IMR-90 (cell line): ENCODE measurements around the gene TNRC6C. TPM values are rescaled to one million over a fixed set of nuclear protein-coding genes. Genes with fewer than 3 reads are reported as not detected.

Source experiments
- ATAC-seq: fragments of 200-7000 bp; cut with Tn5 transposase; 2 replicates; pipeline ENCODE4 v1.9.1; 2020; ENCODE audit warnings: low read depth, mild to moderate bottlenecking, moderate library complexity
- BruUV-seq: library from RNA; stranded (reverse); fragments of 400-500 nt; replicated peaks from 2 replicates; lab custom pipeline; 2021; lab: Mats Ljungman, UMichigan
- CTCF ChIA-PET: fragments of 300-600 bp; formaldehyde crosslinking; extraction: SDS; loops from one replicate; lab custom pipeline; 2021; ENCODE audit warnings: antibody characterized with exemption; lab: Yijun Ruan, JAX
- POLR2A ChIA-PET: fragments of 300-600 bp; sonication (Branson Sonifier 250); formaldehyde crosslinking; loops from one replicate; lab custom pipeline; 2022; ENCODE audit warnings: antibody characterized with exemption; ENCODE audit not compliant: unreplicated experiment; lab: Charles Lee
- DNase-seq: peaks from one replicate; pipeline ENCODE4 v3.0.0; 2013
- H2AFZ ChIP-seq: replicated peaks from 2 replicates; pipeline ENCODE3; 2013; ENCODE audit warnings: low read length, mild to moderate bottlenecking; ENCODE audit not compliant: poor library complexity
- H2AK5ac ChIP-seq: 2 replicates; pipeline ENCODE4 v1.6.1; 2013; ENCODE audit warnings: low read depth, low read length, inconsistent platforms
- H2AK9ac ChIP-seq: replicated peaks from 2 replicates; pipeline ENCODE3; 2013; ENCODE audit warnings: mild to moderate bottlenecking, low read depth, low read length, moderate library complexity; ENCODE audit not compliant: poor library complexity
- H2BK120ac ChIP-seq: 2 replicates; pipeline ENCODE4 v1.6.1; 2013; ENCODE audit warnings: low read depth, low read length, inconsistent platforms
- H2BK15ac ChIP-seq: 3 replicates; pipeline ENCODE4 v1.6.1; 2013; ENCODE audit warnings: low read depth, low read length, inconsistent platforms
- H2BK20ac ChIP-seq: 2 replicates; pipeline ENCODE4 v1.6.1; 2013; ENCODE audit warnings: low read depth, mild to moderate bottlenecking, inconsistent platforms, low read length, moderate library complexity
- H2BK5ac ChIP-seq: 2 replicates; pipeline ENCODE4 v1.6.1; 2013; ENCODE audit warnings: mild to moderate bottlenecking, low read depth, low read length, inconsistent platforms; ENCODE audit not compliant: poor library complexity, severe bottlenecking
- H3K14ac ChIP-seq: replicated peaks from 2 replicates; pipeline ENCODE4 v1.6.1; 2013; ENCODE audit warnings: low read depth, low read length, inconsistent platforms
- H3K18ac ChIP-seq: 2 replicates; pipeline ENCODE4 v1.6.1; 2013; ENCODE audit warnings: low read depth, low read length, control low read depth
- H3K23ac ChIP-seq: 2 replicates; pipeline ENCODE4 v1.6.1; 2013; ENCODE audit warnings: low read depth, low read length, inconsistent platforms
- H3K27ac ChIP-seq: 2 replicates; pipeline ENCODE4 v1.5.1; 2013; ENCODE audit warnings: mild to moderate bottlenecking, control low read depth, low read length; ENCODE audit not compliant: insufficient read depth
- H3K27me3 ChIP-seq: 2 replicates; pipeline ENCODE4 v1.6.1; 2013; ENCODE audit warnings: low read length; ENCODE audit not compliant: control insufficient read depth, insufficient read depth
- H3K36me3 ChIP-seq: 2 replicates; pipeline ENCODE4 v1.6.1; 2013; ENCODE audit warnings: low read length, mixed read lengths; ENCODE audit not compliant: control insufficient read depth, insufficient read depth
- H3K4ac ChIP-seq: 2 replicates; pipeline ENCODE4 v1.6.1; 2013; ENCODE audit warnings: low read depth, low read length, inconsistent platforms
- H3K4me1 ChIP-seq: 2 replicates; pipeline ENCODE4 v1.6.1; 2013; ENCODE audit warnings: low read length, mixed read lengths; ENCODE audit not compliant: control insufficient read depth, insufficient read depth
- H3K4me2 ChIP-seq: 2 replicates; pipeline ENCODE4 v1.6.1; 2013; ENCODE audit warnings: low read depth, mild to moderate bottlenecking, control low read depth, low read length, moderate library complexity
- H3K4me3 ChIP-seq: 2 replicates; pipeline ENCODE4 v1.5.1; 2013; ENCODE audit warnings: low read depth, mild to moderate bottlenecking, control low read depth, low read length, moderate library complexity; ENCODE audit not compliant: insufficient read depth
- H3K56ac ChIP-seq: 2 replicates; pipeline ENCODE4 v1.6.1; 2013; ENCODE audit warnings: low read length, inconsistent platforms; ENCODE audit not compliant: insufficient read depth; ENCODE audit errors: extremely low read depth
- H3K79me1 ChIP-seq, 2 experiments: 2 replicates each; pipeline ENCODE4 v1.6.1; 2013; ENCODE audit warnings: low read length in 2 of 2, inconsistent platforms in 1 of 2, low read depth in 1 of 2
- H3K9ac ChIP-seq: 2 replicates; pipeline ENCODE4 v1.6.1; 2013; ENCODE audit warnings: low read depth, low read length, control low read depth
- H3K9me1 ChIP-seq: 2 replicates; pipeline ENCODE4 v1.6.1; 2013; ENCODE audit warnings: low read length, inconsistent platforms; ENCODE audit not compliant: insufficient read depth
- H3K9me3 ChIP-seq: 2 replicates; pipeline ENCODE4 v1.6.1; 2013; ENCODE audit warnings: low read length; ENCODE audit not compliant: control insufficient read depth, insufficient read depth
- H4K20me1 ChIP-seq: 2 replicates; pipeline ENCODE4 v1.6.1; 2013; ENCODE audit warnings: low read length, inconsistent platforms; ENCODE audit not compliant: insufficient read depth
- H4K5ac ChIP-seq: 2 replicates; pipeline ENCODE4 v1.6.1; 2013; ENCODE audit warnings: mild to moderate bottlenecking, low read depth, low read length, control low read depth
- H4K8ac ChIP-seq, 2 experiments: 2 replicates each; pipeline ENCODE4 v1.6.1; 2013; ENCODE audit warnings: low read depth in 2 of 2, low read length in 2 of 2, control low read depth in 1 of 2, inconsistent platforms in 1 of 2
- H4K91ac ChIP-seq: 2 replicates; pipeline ENCODE4 v1.6.1; 2013; ENCODE audit warnings: low read depth, low read length, inconsistent platforms; ENCODE audit not compliant: insufficient read depth
- CTCF ChIP-seq: conservative IDR thresholded peaks from 2 replicates; pipeline ENCODE4 v1.5.1; 2012; ENCODE audit warnings: mild to moderate bottlenecking, low read depth, low read length, improper control_type of control experiment
- NFE2L2 ChIP-seq: fragments of 150-350 bp; IDR thresholded peaks from 2 replicates; pipeline ENCODE4 v1.6.1; 2016; ENCODE audit warnings: low read depth, mild to moderate bottlenecking, low read length
- WGBS, 2 experiments: methylation state at CpG; one replicate each; pipeline versions ENCODE4 v1.1.5 to v1.1.7; 2013; ENCODE audit warnings: missing lambda C conversion rate in 2 of 2; ENCODE audit not compliant: insufficient read length in 1 of 2; ENCODE audit errors: extremely low coverage in 2 of 2; 5-methylcytosine and 5-hydroxymethylcytosine counted together
- dilution Hi-C: fragments of 300-500 bp; cut with HindIII; formaldehyde crosslinking; loops from one replicate; pipeline ENCODE4 v1.14.3; 2018; ENCODE audit warnings: low sequenced_read_pairs; ENCODE audit not compliant: unreplicated experiment
- in situ Hi-C: fragments of 300-500 bp; cut with MboI; formaldehyde crosslinking; loops from 3 replicates; pipeline ENCODE4 v1.14.3; 2019; ENCODE audit warnings: low sequenced_read_pairs, inconsistent platforms, mixed read lengths
- intact Hi-C: fragments of 100-400 bp; cut with micrococcal nuclease; formaldehyde crosslinking; loops from 2 replicates; pipeline ENCODE4 v1.10.0; 2022
- polyA plus RNA-seq, 3 experiments: library from polyadenylated mRNA; depleted of rRNA; stranded (reverse); fragments of >200 nt; gene quantifications; 2 replicates each; pipeline ENCODE4 v1.2.3, GENCODE V29; 2012; ENCODE audit warnings: low replicate concordance in 1 of 3
- total RNA-seq: library from RNA; depleted of rRNA; stranded (reverse); fragments of >200 nt; gene quantifications from 2 replicates; pipeline ENCODE4 v1.2.3, GENCODE V29; 2012

Gene TNRC6C
- total and polyA plus RNA-seq, 2 of the 4 experiments (the other 2 are of a cell fraction), result 1.6 to 2.7 TPM

DNA sequence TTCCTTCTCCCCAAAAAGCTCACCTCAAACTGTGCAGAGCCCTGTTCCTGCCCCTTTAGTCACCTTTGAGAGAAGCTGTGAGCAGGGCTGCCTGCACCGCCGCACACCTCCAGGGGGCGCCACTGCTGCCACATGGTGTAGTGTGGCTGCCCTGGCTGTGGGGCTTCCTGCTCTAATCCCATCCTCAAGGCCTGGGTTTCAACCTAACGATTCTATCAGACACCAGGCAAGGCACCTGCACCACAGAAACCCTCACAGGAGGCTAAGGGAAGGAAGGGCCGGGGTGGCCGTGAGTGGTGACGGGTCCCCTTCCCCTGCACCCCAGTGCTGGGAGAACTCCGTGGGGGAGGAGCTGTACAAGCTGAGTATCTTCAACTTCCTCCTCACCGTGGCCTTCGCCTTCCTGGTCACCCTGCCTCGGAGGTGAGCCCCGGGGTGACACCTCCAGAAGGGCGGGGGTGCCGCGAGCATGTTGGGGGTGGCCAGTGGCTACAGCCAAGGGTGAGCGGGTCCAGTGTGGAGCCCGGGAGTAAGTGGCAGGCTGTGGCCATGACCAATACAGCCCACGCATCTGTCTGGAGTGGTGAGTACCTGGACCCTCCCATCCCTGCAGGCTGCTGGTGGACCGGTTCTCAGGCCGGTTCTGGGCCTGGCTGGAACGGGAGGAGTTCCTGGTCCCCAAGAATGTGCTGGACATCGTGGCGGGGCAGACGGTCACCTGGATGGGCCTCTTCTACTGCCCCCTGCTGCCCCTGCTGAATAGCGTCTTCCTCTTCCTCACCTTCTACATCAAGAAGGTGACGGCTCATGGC, 179.1 kb downstream of the TNRC6C start:
- Histone ChIP-seq H2AFZ (peak overlapping the region; percentile 29), H3K4me1 (no peaks in the 10 kb centered on the region), H4K8ac (no peak overlapping the region), H2AK5ac (no peak overlapping the region), H3K9me1 (no peaks in the 10 kb centered on the region), H3K4me3 (no peak overlapping the region), H3K79me1 (no peaks in the 10 kb centered on the region), H2BK5ac (no peak overlapping the region), H2BK15ac (no peak overlapping the region), H3K56ac (no peak overlapping the region), H3K36me3 (no peaks in the 10 kb centered on the region), H3K4me2 (no peak overlapping the region), H4K91ac (no peak overlapping the region), H3K4ac (no peak overlapping the region), H2BK20ac (no peak overlapping the region), H3K9me3 (no peaks in the 10 kb centered on the region), H2AK9ac (no peak overlapping the region), H3K14ac (no peak overlapping the region), H3K23ac (no peak overlapping the region), H2BK120ac (no peak overlapping the region), H3K27me3 (peaks cover 29% of the 10 kb centered on the region; the same call in 1 of the 2 replicates), H3K18ac (no peak overlapping the region), H4K5ac (no peak overlapping the region), H3K27ac (no peak overlapping the region), H4K20me1 (no peaks in the 10 kb centered on the region), H3K9ac (no peak overlapping the region)
- no peak for DNase-seq
- 75% methylated on average over 2 of the region's 26 CpGs; no CpG with 5 or more reads in 1 of the 2 experiments for WGBS, 2 experiments
- TF ChIP-seq CTCF, result 0 out of 2 replicates have a peak, but pooled peaks have one; percentile 13
- no peak for TF ChIP-seq NFE2L2
- BruUV-seq, result no TSS peak
- POLR2A ChIA-PET, result no interaction called here
- ATAC-seq, result no peak
- CTCF ChIA-PET, result interaction anchor here (0.5 kb wide), 1 partner anchor 16 kb away, joined by 3 read pairs; no protein-coding TSS in a partner anchor
- in situ Hi-C loops (no loop called here), dilution Hi-C loops (no loop called here), intact Hi-C loops (no loop called here)
